ENCODE results near the gene FAM174C.

- TF ChIP-seq IKZF1 (conservative IDR thresholded peaks at IDR 0.05) (no peak; the same call in 1 of the 2 replicates), BHLHE40 (IDR thresholded peaks at IDR 0.05; ENCODE audit: borderline replicate concordance in 1 of 2, low read depth in 2 of 2, low read length in 1 of 2) (peak; percentile 13 to 61; a peak in 3 of 4 replicates), NBN (IDR thresholded peaks at IDR 0.05) (no peak), POLR2A (IDR thresholded peaks at IDR 0.05; ENCODE audit: low read depth, low read length) (no peak; the same call in 1 of the 2 replicates), MAX (IDR thresholded peaks at IDR 0.05; ENCODE audit: low read depth, low read length) (no peak)
Observed at GRCh38 chr19:1265615-1266128, 9.7 kb upstream of the FAM174C start.

Measured in GM12878 (cell line).